GM12892 (cell line): Measurements from ENCODE around the gene UGT2B17. TPM values are rescaled to one million over a fixed set of nuclear protein-coding genes. Genes with fewer than 3 reads are reported as not detected.
"Not testable (repeated sequence)": the region's sequence is repeated elsewhere in the genome, so short reads cannot be mapped to it uniquely, and the experiment has no call there.

Experiments
- DNase-seq: peaks from one replicate; pipeline ENCODE4 v3.0.0; 2011; ENCODE audit not compliant: insufficient read length
- FAIRE-seq: peaks from 2 replicates; lab custom pipeline; 2011; peaks lifted over from hg19 to GRCh38; lab: Jason Lieb, UNC
- POLR2A ChIP-seq: IDR thresholded peaks from 2 replicates; pipeline ENCODE4 v1.6.1; 2011; ENCODE audit warnings: low read depth, low read length, control low read depth
- POLR2AphosphoS5 ChIP-seq: IDR thresholded peaks from 2 replicates; pipeline ENCODE4 v1.6.1; 2011; ENCODE audit warnings: low read depth, low read length, control low read depth
- TAF1 ChIP-seq: IDR thresholded peaks from 2 replicates; pipeline ENCODE4 v1.6.1; 2011; ENCODE audit warnings: low read depth, mild to moderate bottlenecking, control low read depth, low read length, borderline replicate concordance
- polyA plus RNA-seq: library from polyadenylated mRNA; unstranded; fragments of >200 nt; gene quantifications from one replicate; pipeline ENCODE4 v1.2.1, GENCODE V29; 2012; ENCODE audit warnings: missing spikeins, inconsistent platforms; ENCODE audit not compliant: missing spikeins

UGT2B17 gene
- not detected for polyA plus RNA-seq

GRCh38 chr4:68576272-68577125, at the start of gene UGT2B17:
Gene UGT2B17 (minus strand): TSS chr4:68576322. CDS start chr4:68568484, 7,838 bp downstream.
- no peak for DNase-seq
- FAIRE-seq = no peak
- TF ChIP-seq TAF1 (no peak), POLR2AphosphoS5 (no peak), POLR2A (no peak)

GRCh38 chr4:68622731-68623130, 46.6 kb upstream of the UGT2B17 start:
- FAIRE-seq, DNase-seq: not testable (repeated sequence)

- no peak for DNase-seq
- no peak for TF ChIP-seq TAF1
- no peak for TF ChIP-seq POLR2A
- TF ChIP-seq POLR2AphosphoS5 = no peak
- no peak for FAIRE-seq
Measured at GRCh38 chr4:68617003-68617698, 41.0 kb upstream of the UGT2B17 start.

- TF ChIP-seq TAF1 = no peak
- no peak for TF ChIP-seq POLR2AphosphoS5
- no peak for TF ChIP-seq POLR2A
- no peak for DNase-seq
- FAIRE-seq = no peak
Measured at GRCh38 chr4:68615699-68616422, 39.7 kb upstream of the UGT2B17 start.

GRCh38 chr4:68613752-68614151, 37.6 kb upstream of the UGT2B17 start:
- FAIRE-seq = no peak
- no peak for DNase-seq
- no peak for TF ChIP-seq POLR2AphosphoS5
- no peak for TF ChIP-seq TAF1
- no peak for TF ChIP-seq POLR2A

- no peak for DNase-seq
- no peak for FAIRE-seq
- no peak for TF ChIP-seq POLR2AphosphoS5
- no peak for TF ChIP-seq POLR2A
- TF ChIP-seq TAF1 = no peak
Measured at GRCh38 chr4:68606240-68606639, 30.1 kb upstream of the UGT2B17 start.

- no peak for TF ChIP-seq POLR2A
- no peak for TF ChIP-seq POLR2AphosphoS5
- no peak for TF ChIP-seq TAF1
- DNase-seq (no peak), FAIRE-seq (no peak)
Measured at GRCh38 chr4:68599150-68599549, 23.0 kb upstream of the UGT2B17 start.

GRCh38 chr4:68597482-68597881, 21.4 kb upstream of the UGT2B17 start:
- FAIRE-seq (no peak), DNase-seq (no peak)
- no peak for TF ChIP-seq POLR2A
- TF ChIP-seq POLR2AphosphoS5 = no peak
- no peak for TF ChIP-seq TAF1

GRCh38 chr4:68594678-68595077, 18.6 kb upstream of the UGT2B17 start:
- no peak for FAIRE-seq
- no peak for TF ChIP-seq POLR2AphosphoS5
- no peak for TF ChIP-seq POLR2A
- no peak for TF ChIP-seq TAF1
- DNase-seq = no peak

- FAIRE-seq = no peak
- no peak for TF ChIP-seq POLR2AphosphoS5
- DNase-seq = no peak
Measured at GRCh38 chr4:68593112-68593511, 17.0 kb upstream of the UGT2B17 start.

GRCh38 chr4:68592673-68593072, 16.6 kb upstream of the UGT2B17 start:
- no peak for DNase-seq
- no peak for TF ChIP-seq POLR2A
- no peak for TF ChIP-seq TAF1
- no peak for TF ChIP-seq POLR2AphosphoS5
- FAIRE-seq = no peak

- no peak for FAIRE-seq
- no peak for DNase-seq
- no peak for TF ChIP-seq TAF1
- no peak for TF ChIP-seq POLR2AphosphoS5
- TF ChIP-seq POLR2A = no peak
Measured at GRCh38 chr4:68591204-68591603, 15.1 kb upstream of the UGT2B17 start.
